NCI-H1092 treated with DMSO at 0.1 percent for 48 hours (cell line): ENCODE results near the gene C2orf92.
"Not testable (repeated sequence)": the region's sequence is repeated elsewhere in the genome, so short reads cannot be mapped to it uniquely, and the experiment has no call there.

Experiments
- DNase-seq: peaks from one replicate; lab custom pipeline; 2025; lab: John Stamatoyannopoulos, UW

C2orf92 gene

DNA sequence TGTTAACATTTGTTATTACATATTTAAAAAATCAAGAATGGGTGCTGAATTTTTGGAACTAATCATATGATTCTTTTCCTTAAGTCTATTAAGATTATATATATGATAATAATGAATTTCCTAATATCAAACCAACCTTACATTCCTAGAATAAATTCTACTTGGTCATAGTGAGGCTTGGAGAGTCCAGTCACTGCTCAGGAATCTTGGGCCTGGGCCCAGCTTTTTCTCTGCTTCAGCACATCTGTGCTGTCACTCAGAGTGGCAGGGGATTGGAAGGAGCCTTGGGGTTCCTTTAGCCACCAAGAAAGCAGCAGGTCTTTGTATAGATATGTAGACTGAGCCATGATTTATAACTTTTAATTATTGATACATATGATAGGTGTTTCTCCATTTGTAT is 24.0 kb downstream of the C2orf92 start:
- DNase-seq, result no peak

DNA sequence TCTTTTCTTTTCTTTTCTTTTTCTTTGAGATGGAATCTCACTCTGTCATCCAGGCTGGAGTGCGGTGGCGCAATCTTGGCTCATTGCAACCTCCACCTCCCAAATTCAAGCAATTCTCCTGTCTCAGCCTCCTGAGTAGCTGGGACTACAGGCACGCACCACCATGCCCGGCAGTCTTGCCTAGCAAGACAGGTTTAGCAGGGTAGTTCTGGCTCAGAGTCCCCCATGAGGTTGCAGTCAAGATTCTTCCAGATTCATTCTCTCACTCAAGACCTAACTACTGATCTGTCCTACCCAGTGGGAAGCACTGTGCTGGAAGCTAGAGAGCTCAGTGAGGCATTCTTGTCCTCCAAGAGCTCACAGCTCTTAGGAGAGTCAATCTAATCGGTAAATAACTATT is 26.2 kb downstream of the C2orf92 start:
- DNase-seq, result no peak

DNA sequence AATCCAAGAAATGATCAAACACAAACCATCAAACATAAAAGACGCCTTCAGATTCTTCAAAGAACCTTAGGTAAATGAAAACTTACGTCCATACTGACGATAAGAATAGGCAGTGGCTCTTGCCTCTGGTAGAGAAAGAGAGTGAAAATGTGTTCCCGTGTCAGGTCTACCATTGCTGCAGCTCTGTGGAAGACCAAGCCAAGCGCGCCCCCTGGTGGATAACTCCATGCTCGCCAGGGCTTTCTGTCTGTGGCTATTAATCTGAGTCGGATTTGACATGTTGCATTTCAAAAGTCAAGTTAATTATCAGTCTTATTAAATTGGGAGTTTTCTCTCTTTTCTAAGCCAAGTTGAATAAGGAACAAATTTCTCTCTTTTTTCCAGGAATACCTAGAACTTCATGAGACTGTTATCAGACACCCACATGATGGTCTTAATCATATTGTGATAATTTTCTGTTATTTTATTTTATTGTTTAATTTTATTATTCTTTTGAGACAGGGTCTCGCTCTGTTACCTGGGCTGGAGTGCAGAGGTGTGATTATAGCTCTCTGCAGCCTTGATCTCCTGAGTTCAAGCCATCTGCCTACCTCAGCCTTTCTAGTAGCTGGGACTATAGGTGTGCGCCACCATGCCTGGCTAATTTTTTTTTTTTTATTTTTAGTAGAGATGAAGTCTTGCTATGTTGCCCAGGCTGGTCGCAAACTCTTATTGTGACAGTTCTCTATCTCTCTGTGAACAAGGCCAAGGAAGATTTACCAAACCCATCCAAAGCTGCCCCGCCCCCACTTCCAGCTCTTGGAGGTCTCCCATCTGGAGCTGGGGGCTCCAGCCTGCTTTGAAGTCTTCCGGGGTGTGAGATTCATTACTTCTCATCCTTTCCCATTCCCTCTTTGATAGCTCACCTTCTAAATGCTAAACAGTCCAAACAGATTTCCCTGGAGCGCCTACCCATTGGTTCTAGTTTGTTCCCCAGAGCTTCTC is 28.0 kb downstream of the C2orf92 start:
- peak; percentile 55 for DNase-seq

DNA sequence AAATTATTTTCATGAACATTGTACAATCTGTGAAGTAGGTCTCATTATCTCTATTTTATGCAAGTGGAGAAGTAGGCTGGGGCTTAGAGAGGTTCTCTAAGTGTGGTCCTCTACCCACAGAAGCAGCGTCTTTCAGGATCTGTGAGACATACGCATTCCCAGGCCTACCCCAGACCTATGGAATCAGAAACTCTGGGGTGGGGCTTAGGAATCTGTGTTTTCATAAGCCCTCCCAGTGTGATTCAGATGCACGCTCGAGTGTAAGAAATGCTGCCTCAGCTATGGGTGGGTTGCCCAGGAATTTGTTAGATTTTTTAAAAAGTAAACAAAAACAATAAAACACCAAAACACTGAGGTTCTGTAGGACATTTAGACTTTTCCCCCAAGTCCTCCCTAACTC is 29.0 kb downstream of the C2orf92 start:
- DNase-seq, result no peak

DNA sequence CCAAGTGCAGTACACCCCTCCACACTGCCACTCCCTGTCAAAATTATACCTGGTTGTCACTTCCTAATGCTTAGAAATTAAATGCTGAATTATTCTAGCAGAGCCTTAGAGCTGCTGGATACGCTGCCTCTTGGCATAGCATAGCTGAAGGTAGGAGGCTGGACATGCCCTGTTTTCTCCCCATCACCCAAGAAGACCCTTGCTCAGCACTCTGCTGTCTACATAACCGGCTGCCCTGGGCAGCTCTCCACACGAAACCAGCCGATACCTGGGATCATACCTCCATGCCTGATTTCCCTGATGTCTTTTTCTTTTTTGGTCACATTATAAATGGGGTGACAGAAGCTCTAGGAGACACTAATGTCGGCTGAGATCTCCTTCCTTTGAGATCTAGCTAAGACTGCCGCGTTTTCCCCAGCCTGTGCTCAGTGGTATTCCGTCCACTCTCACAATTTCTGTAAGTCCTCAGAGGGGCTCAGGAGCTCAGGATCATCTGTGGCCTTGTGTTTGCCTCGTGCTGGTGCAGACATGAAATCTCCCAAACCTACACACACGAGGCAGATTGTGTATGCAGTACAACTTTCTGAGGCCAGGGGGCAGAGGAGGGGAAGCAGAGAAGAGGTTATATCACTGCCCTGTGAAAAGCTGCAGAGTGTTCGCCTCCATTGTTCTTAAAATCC is 30.4 kb downstream of the C2orf92 start:
- peak; percentile 40 for DNase-seq

DNA sequence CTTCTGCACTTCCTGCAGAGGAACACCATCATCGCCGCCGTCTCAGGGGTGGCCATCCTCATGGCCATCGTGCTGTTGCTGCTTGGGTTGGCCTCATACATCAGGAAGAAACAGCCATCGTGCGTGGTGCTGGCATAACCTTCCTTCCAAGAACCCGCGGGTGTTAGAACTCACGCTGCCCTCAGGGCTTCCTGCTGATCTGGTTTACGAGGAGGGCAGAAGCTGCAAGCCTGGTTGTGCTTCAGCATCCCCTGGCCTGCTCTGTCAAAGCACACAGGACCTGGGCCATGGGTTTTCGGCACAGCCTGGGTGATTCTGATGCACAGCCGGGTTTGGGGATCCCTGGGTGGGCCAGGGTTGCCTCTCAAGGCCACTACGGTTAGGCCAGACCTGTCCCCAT is 31.7 kb downstream of the C2orf92 start:
- DNase-seq, result no peak

DNA sequence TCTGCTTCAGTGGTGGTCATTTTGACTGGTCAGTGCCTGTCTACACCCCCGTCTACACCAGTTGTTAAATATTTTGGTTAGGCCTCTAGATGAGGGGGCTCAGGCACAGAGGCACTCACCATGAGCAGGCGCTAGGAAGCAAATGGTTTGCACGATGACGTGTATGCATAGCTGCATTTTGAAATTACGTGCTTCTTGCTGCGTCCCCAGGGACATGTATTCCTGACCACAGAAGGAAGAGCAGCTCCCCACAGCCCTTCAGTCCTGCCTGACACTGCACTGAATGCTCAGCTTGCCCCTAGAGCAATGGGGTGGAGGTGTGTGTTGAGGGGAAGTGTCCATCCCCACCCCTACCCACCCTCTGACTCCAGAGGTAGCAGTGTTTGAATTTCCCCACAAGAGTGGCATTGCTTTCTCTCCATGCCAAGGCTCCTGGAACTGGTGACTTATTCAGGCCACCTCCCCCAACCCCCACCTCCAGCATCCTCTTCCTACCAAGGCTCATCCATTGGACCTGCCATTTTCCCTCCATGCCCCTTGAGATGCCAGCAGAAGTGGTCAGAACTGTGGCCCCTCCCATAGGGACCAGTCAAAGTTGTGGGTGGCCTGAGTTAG is 32.4 kb downstream of the C2orf92 start:
- no peak for DNase-seq

DNA sequence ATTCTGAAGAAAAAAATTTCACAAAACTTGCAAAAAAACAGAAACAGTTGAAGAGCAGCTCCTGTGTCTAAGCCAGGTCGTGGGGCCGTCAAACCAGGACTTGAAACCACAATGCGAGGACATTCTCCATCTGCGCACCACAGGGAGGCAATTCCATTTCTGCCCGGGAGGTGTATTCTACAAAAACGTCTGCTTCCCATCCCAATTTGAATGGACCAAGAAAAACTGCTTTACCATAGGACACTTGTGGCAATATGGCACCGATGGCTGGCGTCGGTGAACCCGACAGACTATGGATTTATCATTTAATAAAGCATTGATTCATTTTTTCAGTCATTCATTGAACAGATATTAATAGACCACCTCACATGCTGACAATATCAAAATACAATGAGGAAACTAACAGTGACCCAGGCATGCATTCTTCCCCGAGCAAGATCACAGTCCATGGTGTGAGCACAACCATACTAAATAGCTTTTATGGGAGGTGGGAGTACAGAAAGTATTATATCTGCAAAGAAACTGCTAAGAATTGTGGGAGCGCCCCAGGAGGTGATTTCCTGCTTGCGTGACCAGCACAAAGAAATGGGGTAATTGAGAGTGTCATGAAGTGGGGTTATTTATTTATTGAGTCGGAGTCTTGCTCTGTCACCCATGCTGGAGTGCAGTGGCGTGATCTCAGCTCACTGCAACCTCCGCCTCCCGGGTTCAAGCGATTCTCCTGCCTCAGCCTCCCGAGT is 33.4 kb downstream of the C2orf92 start:
- DNase-seq, result no peak

DNA sequence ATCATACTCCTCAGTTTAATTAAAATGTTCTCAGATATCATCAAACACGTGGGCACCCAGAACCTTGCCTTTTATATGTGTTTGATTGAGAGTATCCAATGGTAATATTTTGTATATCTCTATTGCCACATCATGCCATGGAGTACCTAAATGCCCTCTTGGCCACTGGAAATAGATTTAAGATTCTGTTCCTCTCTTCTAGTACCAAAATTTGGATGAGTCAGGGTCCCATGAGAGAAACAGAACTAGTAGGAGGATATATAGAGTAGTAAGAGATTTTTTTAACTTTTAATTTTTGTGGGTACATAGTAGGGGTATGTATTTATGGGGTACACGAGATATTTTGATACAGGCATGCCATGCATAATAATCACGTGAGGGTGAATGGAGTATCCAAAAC is 34.2 kb downstream of the C2orf92 start:
- no peak for DNase-seq

DNA sequence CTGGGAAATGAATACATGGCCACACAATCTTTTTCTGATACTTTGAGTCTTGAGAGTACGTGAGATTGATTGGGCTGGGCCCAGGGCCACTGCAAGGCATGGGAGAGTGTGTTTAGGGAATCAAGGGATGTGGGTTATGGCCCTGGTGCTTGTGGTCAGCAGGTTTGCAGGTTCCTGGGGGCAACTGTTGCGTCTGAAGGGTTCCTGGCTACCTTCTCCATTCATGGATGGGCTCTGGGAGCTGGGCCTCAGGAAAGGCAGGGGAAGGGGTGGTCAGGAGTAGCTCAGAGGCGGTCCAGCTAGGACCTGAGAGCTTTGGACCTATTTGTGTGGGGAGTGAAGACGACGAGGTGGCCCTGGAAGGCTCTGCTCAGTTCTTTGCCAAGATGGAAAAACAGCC is 35.5 kb downstream of the C2orf92 start:
- DNase-seq, result no peak

DNA sequence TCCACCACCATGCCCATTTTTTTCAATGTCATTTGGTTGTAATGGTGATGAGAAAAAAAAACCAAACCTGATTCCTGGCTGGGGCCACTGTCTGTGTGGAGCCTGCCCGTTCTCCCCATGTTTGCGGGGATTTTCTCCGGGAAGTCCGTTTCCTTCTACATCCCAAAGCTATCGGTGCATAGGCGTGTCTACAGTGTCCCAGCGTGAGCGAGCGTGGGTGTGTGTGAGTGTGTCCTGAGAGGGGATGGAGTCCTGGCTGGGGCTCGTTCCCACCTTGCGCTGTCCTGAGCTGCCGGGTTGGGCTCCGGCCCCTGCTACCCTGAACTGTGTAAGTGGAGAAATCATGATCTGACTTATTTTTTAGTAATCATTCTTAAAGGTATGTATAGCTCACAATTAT is 36.6 kb downstream of the C2orf92 start:
- no peak for DNase-seq

DNA sequence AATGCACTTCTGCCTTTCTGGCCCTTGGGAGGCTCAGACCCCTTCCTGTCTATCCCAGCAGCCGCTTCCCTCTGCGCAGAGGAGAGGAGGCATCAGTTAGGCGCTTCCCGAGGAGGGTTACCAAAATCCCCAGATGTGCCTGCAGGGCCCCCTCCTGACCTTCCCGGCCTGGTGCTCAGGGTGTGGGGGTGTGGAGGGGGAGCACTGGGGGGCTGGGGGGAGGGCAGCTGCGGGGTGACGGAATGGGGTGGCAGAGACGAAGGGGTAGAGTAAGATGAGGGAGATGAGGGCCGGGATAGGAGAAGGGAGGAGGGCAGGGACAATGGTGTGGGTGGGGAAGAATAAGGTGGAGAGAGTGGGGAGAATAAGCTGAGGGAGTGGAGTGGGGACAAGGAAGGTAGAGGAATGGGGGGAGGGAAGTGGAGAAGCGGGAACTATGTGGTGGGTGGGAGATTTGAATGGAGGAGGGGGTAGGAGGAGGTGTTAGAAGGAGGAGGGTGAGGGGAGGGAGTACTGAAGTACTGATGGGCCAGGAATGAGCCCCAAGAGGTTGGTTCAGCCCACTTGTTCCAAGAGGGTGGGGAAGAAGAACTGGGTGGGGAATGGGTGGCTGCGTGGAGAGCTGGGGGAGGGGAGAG is 37.3 kb downstream of the C2orf92 start:
- DNase-seq, result no peak

DNA sequence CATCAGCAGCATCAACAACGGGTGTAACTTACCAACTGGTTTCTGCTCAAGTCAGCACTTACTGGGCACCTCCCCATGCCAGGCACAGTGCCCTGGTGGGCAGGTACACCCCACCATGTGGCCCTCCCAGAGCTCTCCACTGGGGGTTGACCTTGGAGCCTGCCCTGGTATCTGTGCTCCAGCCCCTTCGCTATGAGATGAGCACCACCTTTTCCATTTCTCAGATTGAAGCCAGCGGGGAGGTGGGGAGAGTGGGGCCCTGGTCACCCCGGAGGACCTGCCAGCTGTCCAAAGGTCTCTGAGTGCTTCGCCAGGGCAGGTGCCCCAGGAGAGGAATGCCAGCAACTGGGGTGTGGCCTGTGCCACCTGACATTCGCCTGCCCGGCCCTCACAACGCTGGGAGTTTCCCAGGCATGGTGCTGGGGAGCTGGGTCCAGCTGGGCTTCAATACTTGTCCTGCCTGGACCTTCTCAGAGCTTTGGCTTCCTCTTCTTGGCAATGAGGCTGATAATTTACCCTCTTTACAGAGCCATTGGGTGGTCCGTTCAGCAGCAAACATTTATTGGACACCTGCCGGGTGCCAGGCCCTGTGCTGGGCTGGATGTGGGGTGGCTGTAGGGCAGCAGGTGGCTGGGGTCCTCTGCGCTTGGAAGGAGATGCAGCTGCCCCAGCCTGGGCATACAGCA is 38.0 kb downstream of the C2orf92 start:
- DNase-seq, result no peak

DNA sequence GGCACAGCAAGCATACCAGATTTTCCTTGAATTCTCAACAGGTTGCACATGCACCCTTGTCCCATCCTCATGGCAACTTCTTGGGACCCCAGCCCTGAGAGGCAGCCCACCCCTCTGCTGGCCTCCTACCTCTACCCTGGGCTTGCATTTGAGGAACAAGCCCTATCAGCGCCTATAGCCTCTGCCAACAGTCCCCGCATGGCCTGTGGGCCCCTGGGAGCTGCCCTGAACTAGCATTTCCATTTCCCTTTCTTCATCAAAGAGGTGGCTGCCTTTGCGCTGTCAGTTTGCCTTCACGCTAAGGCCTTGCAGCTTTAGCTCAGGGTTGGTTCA is 38.5 kb downstream of the C2orf92 start:
- DNase-seq, result no peak

DNA sequence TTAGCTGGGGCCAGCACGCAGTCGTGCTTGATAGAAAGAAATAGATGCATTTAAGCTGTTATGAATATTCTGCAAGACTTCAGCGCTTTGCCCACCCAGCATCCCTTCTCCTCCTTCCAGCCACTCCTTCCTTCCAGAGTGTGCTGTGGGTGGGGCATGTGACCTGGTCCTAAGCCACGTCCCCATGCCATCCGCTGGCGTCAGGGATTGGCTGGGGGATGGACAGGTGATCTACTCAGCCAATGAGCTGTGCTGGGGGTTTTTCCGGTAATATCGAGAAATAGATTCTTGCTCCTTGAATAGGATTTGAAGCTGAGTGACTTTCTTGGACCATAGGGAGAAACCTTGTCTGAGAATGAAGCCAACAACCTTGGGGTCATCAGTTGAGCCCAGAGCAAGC is 39.1 kb downstream of the C2orf92 start:
- no peak for DNase-seq

DNA sequence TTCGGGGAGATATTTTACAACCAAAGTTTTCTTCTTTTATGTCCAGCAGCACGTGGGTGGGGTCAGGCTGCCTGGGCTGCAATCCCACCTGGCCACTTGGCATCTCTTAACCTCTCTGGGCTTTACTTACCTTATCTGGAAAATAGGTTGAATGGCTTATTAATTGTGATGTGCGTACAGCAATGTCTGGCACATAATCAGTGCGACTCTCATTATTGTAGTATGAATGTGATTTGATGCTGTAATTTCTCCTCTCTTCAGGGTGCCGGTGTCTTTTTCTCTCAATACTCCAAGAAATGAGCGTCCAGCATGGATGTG is 41.8 kb downstream of the C2orf92 start:
- no peak for DNase-seq

DNA sequence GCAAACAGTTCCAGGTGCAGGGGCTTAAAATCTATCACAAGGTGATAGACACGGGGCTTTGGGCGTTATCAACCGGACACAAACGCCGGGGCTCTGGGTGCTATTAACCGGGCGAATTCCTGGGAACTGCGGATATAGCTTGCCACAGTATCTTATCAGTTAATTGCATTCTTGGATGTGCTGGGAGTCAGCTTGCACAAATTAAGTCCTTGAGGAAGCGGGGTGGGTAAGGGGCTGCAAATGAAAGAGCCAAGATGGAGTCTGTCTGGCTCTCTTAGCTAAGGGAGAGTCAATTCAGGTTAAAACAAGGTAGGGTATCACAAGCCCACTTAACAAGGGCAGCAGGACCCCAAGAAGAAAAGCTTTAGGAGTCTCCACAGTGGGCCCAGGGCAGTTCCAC is 42.7 kb downstream of the C2orf92 start:
- DNase-seq, result not testable (repeated sequence)

DNA sequence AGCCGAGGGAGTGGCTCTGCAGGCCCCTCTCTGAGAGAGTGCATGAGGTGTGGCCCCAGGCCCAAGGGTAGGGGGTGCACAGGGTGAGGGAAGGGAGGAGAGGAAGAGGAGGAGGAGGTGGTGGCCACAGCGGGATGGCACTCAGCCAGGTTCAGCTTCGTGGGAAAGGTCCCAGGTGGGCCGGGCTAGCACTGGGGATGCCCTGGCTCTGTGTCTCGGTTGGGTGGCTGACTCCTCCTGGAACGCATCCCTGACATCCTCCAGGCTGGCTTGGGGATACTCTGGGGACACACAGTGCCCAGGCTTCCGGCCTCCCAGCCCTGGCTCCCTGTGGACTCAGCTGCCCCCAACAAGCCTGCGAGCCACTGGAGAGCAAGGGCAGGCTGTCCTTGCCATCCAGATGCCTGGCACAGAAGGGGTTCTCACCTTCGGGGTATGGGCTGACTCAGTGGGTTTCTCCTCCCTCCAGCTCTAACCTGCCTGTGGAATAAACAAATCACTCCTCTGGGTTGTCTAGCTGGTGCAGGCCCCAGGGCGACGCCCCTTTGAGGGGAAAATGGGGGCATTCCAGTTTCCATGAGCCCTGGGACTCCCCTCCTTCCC is 43.3 kb downstream of the C2orf92 start:
- no peak for DNase-seq

DNA sequence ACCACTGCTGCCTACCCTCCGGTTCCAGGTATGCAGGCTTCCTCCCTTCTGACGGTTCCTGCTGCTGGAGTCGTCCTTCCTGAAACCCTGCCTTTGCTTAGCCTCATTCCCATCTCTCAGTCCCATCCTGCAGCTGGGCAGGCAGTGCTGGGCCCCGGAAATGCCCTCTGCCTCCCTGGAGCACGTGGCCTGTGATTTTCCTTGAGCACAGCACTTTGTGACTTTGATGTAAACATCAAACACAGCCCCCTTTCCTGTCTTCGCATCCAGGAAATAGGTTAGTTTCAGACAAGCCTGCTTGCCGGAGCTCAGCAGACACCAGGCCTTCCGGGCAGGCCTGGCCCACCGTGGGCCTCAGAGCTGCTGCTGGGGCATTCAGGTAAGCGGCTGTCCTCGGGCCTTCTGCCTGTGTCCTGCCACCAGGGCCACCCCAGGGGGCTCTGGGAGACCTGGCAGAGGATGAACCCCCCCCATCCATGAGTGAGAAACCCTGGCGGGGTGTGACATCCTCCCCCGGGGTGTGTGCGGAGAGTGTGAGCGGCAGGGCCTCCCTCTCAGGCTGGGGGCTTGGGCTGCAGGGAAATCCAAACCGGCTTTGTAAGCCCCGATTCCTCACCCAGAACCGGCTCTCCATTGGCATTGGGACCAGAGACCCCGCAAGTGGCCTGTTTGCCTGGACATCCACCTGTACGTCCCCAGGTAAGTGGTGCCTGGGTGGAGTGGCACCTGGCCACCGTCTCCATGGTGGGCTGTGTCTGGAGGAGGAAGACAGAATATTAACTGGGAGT is 44.0 kb downstream of the C2orf92 start, which contains the start of gene ZAP70:
Gene ZAP70, plus strand, starts transcription at position 281 of the 788 bp plus-strand sequence. CDS start 10,461 bp downstream, outside the sequence.
- no peak for DNase-seq
